SJSA1 (cell line): ENCODE data around the gene KRTAP11-1. TPM values are rescaled to one million over a fixed set of nuclear protein-coding genes. Genes with fewer than 3 reads are reported as not detected.

Source experiments
- DNase-seq, 2 experiments: peaks; one replicate each; pipeline ENCODE4 v3.0.0-alpha.2; 2015 to 2020; ENCODE audit warnings: low spot score in 2 of 2, low read depth in 1 of 2
- H3K27ac ChIP-seq: fragments of 250-450 bp; sonication (Bioruptor Pico); 2 replicates; pipeline ENCODE4 v1.5.1; 2020; ENCODE audit warnings: mild to moderate bottlenecking, moderate library complexity
- H3K27me3 ChIP-seq: fragments of 250-450 bp; sonication (Bioruptor Pico); replicated peaks from 2 replicates; pipeline ENCODE4 v1.5.1; 2020; ENCODE audit warnings: mild to moderate bottlenecking, moderate library complexity
- H3K36me3 ChIP-seq: fragments of 250-450 bp; sonication (Bioruptor Pico); 2 replicates; pipeline ENCODE4 v1.5.1; 2020; ENCODE audit warnings: mild to moderate bottlenecking
- H3K4me1 ChIP-seq: fragments of 250-450 bp; sonication (Bioruptor Pico); replicated peaks from 2 replicates; pipeline ENCODE4 v1.6.1; 2021; ENCODE audit warnings: mild to moderate bottlenecking
- H3K4me3 ChIP-seq: fragments of 250-450 bp; sonication (Bioruptor Pico); 2 replicates; pipeline ENCODE4 v1.5.1; 2020; ENCODE audit warnings: mild to moderate bottlenecking
- H3K9me3 ChIP-seq: fragments of 250-450 bp; sonication (Bioruptor Pico); replicated peaks from 2 replicates; pipeline ENCODE4 v1.5.1; 2020; ENCODE audit warnings: mild to moderate bottlenecking
- total RNA-seq: library from RNA; depleted of rRNA; stranded (reverse); fragments of >200 nt; shearing (Covaris generic); gene quantifications from 2 replicates; pipeline ENCODE4 v1.2.3, GENCODE V29; 2014; rRNA removed

KRTAP11-1 gene, protein sequence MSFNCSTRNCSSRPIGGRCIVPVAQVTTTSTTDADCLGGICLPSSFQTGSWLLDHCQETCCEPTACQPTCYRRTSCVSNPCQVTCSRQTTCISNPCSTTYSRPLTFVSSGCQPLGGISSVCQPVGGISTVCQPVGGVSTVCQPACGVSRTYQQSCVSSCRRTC
- not detected in 2 replicates for total RNA-seq

DNA sequence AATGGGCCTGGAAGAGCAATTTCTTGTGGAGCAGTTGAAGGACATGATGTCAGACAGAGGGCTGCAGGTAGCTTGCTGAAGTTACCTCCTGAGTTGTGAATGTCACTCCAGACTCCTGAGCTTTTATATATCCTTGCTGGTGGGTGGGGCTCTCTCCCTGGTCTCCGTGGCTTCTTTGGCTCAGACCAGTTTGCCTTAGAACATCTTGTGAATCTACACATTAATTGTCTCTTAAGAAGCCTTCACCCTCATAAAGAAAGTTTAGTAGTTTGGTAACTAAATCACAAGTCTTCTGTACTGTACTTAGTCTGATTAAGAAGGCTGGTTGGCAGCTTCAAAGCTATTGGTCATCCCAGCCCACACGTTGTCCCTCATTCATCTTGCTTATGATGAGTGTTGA, at the start of gene KRTAP11-1:
Gene KRTAP11-1, minus strand, starts transcription at position 101 of the 400 bp plus-strand sequence. Its CDS starts 56 bp downstream, at position 45.
- H3K27ac ChIP-seq: no peak within 1 kb of the TSS
- no peaks in the 10 kb centered on the region; the same call in 1 of the 2 replicates for H3K9me3 ChIP-seq
- no peaks in the 10 kb centered on the region for H3K27me3 ChIP-seq
- no peaks in the 10 kb centered on the region for H3K36me3 ChIP-seq
- no peak within 1 kb of the TSS for H3K4me3 ChIP-seq
- no peaks in the 10 kb centered on the region for H3K4me1 ChIP-seq
- DNase-seq: no peak

DNA sequence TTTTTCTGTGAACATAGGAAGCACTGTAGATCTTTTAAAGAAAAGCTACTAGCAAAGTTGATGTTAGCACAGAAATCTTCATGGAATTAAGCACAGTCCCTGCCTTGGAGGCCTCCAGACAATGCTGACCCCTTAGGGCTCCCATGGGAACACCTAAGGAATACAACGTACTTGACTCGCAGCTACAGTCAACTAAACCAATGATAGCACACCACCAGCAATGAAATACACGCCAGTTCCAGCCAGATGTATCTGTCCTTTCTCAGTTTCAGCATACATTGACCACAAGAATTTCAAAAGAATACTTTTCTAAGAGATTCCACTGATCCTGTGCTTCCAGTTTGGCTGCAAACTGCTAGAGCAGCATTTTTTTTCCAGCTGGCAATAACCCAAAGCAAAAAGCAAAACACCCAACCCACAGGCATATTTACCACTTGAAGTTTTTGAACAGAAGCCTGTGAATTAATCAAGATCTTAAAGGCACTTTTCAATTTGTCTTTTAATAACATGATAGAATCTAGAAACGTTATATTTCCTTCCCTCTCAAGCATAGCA, 42.8 kb upstream of the KRTAP11-1 start:
- no peaks in the 10 kb centered on the region; the same call in 1 of the 2 replicates for H3K27me3 ChIP-seq
- H3K4me1 ChIP-seq: no peaks in the 10 kb centered on the region
- H3K9me3 ChIP-seq: no peaks in the 10 kb centered on the region
- H3K27ac ChIP-seq: no peak overlapping the region
- no peaks in the 10 kb centered on the region for H3K36me3 ChIP-seq
- H3K4me3 ChIP-seq: no peak overlapping the region
- DNase-seq: no peak

DNA sequence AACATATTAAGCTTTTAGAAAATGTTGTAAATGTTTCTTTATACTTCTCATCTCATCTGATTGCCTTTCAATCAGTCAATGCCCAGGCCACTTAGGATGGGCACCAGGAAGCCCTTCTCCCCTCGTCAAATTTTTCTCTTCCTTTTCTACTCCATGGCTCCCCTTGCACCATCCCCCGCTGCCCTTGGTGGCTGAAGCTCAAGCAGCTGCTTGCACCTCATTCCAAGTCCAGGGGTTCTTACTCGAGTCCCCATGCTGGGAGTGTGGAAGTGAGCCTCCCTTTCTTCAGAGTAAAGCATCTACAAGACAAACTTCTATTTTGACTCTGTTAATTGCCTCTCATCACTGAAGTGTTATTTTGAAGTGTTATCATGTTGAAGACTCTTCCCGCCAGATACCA, 39.7 kb upstream of the KRTAP11-1 start:
- Histone ChIP-seq H3K36me3 (no peaks in the 10 kb centered on the region), H3K27ac (no peak overlapping the region), H3K27me3 (no peaks in the 10 kb centered on the region; the same call in 1 of the 2 replicates), H3K9me3 (no peaks in the 10 kb centered on the region), H3K4me3 (no peak overlapping the region), H3K4me1 (no peaks in the 10 kb centered on the region)
- DNase-seq: no peak

DNA sequence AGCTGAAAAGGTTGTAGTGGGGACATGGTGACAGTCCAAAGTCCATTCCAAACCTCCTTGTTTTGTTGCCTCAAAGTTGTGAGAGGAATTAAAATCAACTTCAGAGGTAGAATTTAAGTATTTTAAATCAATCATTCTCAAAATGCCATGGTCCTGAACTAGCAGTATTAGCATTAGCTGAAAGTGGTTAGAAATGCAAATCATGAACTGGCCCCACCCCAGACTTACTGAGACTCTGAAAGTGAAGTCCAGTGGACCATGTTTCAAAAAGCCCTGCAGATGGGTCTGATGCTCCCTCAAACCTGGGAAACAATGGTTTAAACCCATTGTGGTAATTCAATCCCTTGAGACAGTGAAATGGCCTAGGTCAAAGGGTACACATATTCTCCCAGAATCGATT, 36.2 kb upstream of the KRTAP11-1 start:
- Histone ChIP-seq H3K4me1 (no peaks in the 10 kb centered on the region), H3K27ac (no peak overlapping the region), H3K27me3 (no peaks in the 10 kb centered on the region; the same call in 1 of the 2 replicates), H3K4me3 (no peak overlapping the region), H3K36me3 (no peaks in the 10 kb centered on the region), H3K9me3 (no peaks in the 10 kb centered on the region)
- no peak for DNase-seq

DNA sequence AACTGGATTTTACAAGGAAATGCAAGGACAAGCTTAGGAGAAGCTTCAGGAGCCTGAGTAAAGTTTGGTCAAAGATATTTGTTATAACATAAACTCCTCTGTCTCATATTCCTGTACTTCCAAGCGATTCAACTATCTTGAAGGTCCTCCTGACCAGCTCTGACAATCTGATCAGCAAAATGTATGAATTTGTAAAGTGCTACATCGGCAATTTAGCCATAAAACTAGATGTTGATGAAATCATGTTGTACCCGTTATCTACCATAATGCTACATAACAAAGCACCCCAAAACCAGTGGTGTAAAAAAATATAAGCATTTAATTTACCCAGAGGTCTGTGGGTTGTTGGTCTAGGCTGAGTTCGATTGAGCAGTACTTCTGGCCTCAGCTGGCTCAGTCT, 19.5 kb upstream of the KRTAP11-1 start:
- Histone ChIP-seq H3K27ac (no peak overlapping the region), H3K9me3 (no peaks in the 10 kb centered on the region), H3K27me3 (no peaks in the 10 kb centered on the region; the same call in 1 of the 2 replicates), H3K4me3 (no peak overlapping the region), H3K36me3 (no peaks in the 10 kb centered on the region), H3K4me1 (no peaks in the 10 kb centered on the region)
- no peak for DNase-seq

DNA sequence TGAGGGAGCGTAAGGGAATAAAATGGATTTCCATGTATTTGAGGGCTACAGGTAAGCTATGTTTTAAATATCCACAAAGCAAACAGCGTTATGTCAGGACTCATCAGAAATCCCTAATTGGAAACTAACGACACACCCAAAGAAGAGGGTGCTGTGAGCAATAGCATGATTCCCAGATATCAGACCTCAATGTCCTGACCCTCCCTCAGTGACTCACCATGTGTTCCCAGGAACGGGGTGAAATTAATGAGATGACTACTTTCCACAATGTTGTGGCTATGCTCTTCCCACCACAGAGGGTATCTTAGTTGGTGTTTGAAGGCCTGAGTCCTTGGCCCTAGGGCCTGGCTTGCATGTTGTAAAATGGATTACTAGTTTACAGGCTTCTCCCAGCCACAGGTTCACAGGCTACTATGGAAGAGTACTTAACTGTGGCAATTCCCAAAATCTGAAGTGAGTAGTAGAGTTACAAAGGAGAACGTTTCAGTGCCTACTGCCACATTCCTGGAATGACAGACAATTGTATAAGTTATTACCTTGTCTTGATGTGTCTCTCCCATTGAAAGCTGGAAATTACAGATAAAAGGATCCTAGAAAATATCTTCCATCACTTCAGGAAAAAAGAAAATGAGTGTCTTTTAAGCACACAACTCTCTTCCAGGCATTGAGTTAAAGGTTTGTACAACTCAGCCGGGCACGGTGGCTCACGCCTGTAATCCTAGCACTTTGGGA, 1.7 kb upstream of the KRTAP11-1 start:
- Histone ChIP-seq H3K36me3 (no peaks in the 10 kb centered on the region), H3K9me3 (no peaks in the 10 kb centered on the region), H3K4me1 (no peaks in the 10 kb centered on the region), H3K27ac (no peak overlapping the region), H3K4me3 (no peak overlapping the region), H3K27me3 (no peaks in the 10 kb centered on the region)
- no peak for DNase-seq

DNA sequence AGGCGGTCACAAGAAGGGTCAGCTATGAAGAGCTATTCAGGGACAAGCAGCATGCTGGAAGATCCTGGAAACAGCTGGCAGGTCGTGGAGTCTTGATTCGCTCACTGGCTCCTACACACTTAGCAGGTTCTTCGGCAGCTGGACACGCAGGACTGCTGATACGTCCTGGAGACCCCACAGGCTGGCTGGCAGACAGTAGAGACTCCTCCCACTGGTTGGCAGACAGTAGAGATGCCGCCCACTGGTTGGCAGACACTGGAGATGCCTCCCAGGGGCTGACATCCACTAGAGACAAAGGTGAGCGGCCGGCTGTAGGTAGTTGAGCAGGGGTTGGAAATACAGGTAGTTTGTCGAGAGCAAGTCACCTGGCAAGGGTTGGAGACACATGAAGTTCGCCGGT, 466 bp downstream of the KRTAP11-1 start:
- Histone ChIP-seq H3K4me1 (no peaks in the 10 kb centered on the region), H3K36me3 (no peaks in the 10 kb centered on the region), H3K27me3 (no peaks in the 10 kb centered on the region), H3K27ac (no peak overlapping the region), H3K9me3 (no peaks in the 10 kb centered on the region; the same call in 1 of the 2 replicates), H3K4me3 (no peak overlapping the region)
- DNase-seq: no peak

DNA sequence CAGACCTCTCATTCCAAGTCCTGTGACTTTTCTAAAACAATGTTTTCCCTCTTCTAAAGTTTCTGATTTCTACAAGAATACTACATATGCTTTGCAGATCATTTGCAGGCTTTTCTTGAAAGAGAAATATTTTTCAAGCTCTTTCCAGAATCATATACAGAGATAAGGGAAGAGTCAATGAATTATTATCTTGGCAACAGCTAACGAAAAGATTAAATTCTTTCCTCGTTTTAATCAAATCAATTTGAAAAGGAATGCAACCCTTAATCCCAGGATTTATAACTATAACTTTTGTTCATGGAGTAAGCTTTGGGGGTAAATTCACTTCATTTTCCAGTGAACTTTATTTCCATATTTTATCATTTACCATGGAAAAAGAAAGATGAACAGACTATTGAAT, 6.9 kb downstream of the KRTAP11-1 start:
- Histone ChIP-seq H3K27me3 (no peaks in the 10 kb centered on the region), H3K36me3 (no peaks in the 10 kb centered on the region), H3K27ac (no peak overlapping the region), H3K9me3 (no peaks in the 10 kb centered on the region; the same call in 1 of the 2 replicates), H3K4me3 (no peak overlapping the region), H3K4me1 (no peaks in the 10 kb centered on the region)
- DNase-seq: no peak

DNA sequence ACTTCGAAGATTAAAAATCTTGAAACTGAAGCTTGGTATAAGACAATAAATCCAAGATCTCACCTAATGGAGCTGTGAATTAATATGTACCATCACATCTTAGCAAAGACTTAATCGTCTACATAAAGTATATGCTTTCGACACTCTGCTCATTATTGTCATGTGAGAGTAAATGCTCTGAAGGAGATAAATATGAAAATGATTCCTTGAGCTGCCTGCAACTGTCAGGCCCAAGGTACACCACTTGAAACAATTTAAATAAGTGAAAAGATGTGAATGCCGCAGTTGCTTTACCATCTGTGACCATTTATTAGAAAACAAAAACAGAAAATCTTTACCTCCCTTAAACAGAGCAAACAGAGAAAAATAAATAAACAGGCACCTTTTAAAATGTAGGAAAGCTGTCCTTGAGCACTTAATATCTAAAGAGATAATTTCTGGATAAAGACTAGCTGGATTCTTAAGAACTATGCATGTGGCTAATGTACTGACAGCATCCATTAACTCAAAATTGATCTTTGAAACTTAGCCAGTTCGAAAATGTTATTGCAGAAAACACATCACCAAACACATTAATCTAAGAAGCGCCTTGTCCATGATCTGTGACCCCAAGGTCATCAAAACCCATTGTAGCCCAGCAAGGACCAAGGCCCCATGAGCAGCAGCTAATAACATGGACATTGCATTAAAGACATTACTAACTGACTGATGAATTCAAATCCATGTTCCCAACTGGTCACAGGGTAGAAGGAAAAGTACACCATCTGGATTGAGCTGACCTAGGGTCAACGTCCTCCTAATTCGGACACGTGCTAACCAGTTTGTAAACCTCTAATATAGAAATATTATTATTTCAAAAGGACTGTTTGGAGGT, 33.5 kb downstream of the KRTAP11-1 start:
- Histone ChIP-seq H3K4me1 (no peaks in the 10 kb centered on the region), H3K36me3 (no peaks in the 10 kb centered on the region), H3K4me3 (no peak overlapping the region), H3K9me3 (no peaks in the 10 kb centered on the region), H3K27me3 (no peaks in the 10 kb centered on the region), H3K27ac (no peak overlapping the region)
- no peak for DNase-seq

DNA sequence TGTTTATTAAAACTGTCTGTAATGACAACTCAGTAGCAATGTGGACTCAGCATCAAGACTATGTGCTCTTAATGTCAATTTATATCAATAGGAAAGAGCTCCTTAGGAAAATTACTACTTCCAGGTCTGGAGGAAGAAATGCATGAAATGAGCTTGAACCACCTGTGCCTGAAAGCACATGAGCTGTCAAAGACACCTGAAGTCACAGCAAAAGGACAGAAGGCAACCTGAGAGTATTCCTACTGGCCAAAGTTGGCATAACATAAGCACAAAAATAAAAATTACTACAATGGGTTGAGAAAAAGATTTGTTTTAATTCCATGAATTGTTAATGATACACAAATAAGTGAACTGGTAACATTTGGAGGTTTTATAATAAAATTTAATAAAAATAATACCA, 38.4 kb downstream of the KRTAP11-1 start:
- H3K4me3 ChIP-seq: no peak overlapping the region
- no peaks in the 10 kb centered on the region for H3K36me3 ChIP-seq
- no peak overlapping the region for H3K27ac ChIP-seq
- H3K9me3 ChIP-seq: no peaks in the 10 kb centered on the region
- no peak for DNase-seq
- H3K27me3 ChIP-seq: no peaks in the 10 kb centered on the region
- no peaks in the 10 kb centered on the region for H3K4me1 ChIP-seq

DNA sequence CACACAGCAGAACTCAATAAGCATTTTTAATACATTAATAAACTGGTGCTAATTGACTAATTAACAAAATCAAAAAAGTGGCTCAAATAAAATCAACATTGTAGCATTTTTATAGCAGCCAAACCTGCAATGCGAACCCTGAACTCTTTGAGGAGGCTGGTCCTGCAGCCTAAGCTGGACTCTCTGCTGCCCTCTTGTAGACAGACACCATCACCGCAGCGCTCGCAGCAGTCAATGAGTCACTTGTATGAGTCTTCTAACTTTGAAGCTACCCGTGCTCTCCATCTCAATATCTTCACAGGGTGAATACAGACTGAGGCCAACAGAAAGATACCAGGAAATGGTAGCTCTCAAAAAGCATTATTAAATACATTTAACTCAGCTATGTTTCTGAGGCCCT, 42.1 kb downstream of the KRTAP11-1 start:
- DNase-seq: peak in 1 of 2 experiments; percentile 8
- H3K27me3 ChIP-seq: no peaks in the 10 kb centered on the region

DNA sequence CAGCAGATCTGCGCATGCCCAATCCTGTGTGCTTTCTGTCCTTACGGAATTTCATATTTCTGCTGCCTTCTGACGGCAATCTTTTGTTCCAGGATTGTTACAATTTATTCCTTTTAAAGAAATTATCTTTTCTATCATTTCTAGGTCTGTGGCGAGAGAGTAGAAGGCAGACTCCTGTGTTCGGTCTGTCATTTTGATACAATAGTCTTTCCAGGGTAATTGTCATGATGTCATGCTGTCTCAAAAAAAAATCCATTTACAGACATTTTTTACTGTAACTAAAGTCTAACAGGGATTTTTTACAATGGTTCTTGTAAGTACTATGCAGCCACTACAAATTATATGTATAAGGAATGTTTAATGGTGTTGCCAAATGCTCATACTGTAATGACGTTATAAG, 42.8 kb downstream of the KRTAP11-1 start:
- no peak for DNase-seq
- Histone ChIP-seq H3K27me3 (no peaks in the 10 kb centered on the region), H3K4me3 (no peak overlapping the region), H3K36me3 (no peaks in the 10 kb centered on the region), H3K9me3 (no peaks in the 10 kb centered on the region), H3K27ac (no peak overlapping the region), H3K4me1 (no peaks in the 10 kb centered on the region)

More for the DNA sequence above, 42.1 kb downstream of the KRTAP11-1 start:
- no peaks in the 10 kb centered on the region for H3K9me3 ChIP-seq
- no peaks in the 10 kb centered on the region for H3K4me1 ChIP-seq
- H3K27ac ChIP-seq: no peak overlapping the region
- no peaks in the 10 kb centered on the region for H3K36me3 ChIP-seq
- H3K4me3 ChIP-seq: no peak overlapping the region

DNA sequence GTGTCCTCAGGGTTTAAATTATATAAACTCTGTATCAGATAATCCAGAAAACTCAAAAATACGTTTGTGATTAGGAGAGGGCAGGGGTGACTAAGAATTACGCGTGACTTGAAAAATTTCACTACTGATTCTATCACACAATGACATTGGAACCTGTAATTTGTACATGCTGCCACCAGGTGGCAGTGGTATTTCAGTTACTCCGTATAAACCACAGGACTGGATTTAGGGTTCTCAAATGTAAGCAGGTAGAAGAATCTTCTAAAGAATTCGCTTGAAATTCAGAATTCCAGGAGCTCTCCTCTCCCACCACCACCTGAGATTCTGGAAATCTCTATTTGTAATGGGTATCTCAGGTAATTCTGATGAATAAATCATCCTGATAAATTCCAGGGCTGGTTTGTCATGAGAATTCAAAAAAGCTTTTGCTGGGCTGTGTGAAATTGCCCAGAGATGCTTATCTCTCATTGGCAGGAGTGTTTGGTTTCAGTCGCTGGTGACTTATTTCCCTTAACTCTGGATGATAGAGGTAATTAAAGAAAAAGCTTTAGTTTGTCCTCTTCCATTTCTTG, 50.1 kb downstream of the KRTAP11-1 start:
- Histone ChIP-seq H3K9me3 (peaks cover 6% of the 10 kb centered on the region), H3K4me3 (no peak overlapping the region), H3K36me3 (no peaks in the 10 kb centered on the region), H3K27ac (no peak overlapping the region), H3K27me3 (no peaks in the 10 kb centered on the region), H3K4me1 (no peaks in the 10 kb centered on the region)
- DNase-seq: no peak
